ENCODE measurements around the gene CACTIN.
A peak's percentile ranks its signal among the peaks of the same experiment; 100 is the strongest.

Gene CACTIN

GRCh38 chr19:3577723-3578344 lies 48.8 kb downstream of the CACTIN start:
- Histone ChIP-seq H3K9me3 (ENCODE audit: control extremely low read depth in 1 of 5, control insufficient read depth in 4 of 5, insufficient read depth in 2 of 5, low read depth in 1 of 5, low read length in 4 of 5) (no peaks in the 10 kb centered on the region), H3K4me1 (ENCODE audit: control extremely low read depth in 1 of 4, control insufficient read depth in 4 of 4, insufficient read depth in 4 of 4, low read length in 3 of 4) (peaks cover 0 to 24% (median 12%) of the 10 kb centered on the region in 4 experiments), H3K36me3 (ENCODE audit: control insufficient read depth in 4 of 4, insufficient read depth in 4 of 4, low read length in 3 of 4) (peaks cover 0 to 30% (median 9%) of the 10 kb centered on the region in 4 experiments), H3K4me3 (ENCODE audit: control insufficient read depth in 1 of 7, extremely low read depth in 1 of 7, insufficient read depth in 4 of 7, low read depth in 2 of 7, low read length in 6 of 7) (no peak overlapping the region), H3K27me3 (replicated peaks in 2 of 5; ENCODE audit: control insufficient read depth in 4 of 5, insufficient read depth in 5 of 5, low read length in 4 of 5) (no peaks in the 10 kb centered on the region), H3K27ac (ENCODE audit: insufficient read depth in 1 of 2, low read depth in 1 of 2, low read length in 2 of 2, poor library complexity in 1 of 2, severe bottlenecking in 2 of 2) (no peak overlapping the region)
- POLR2A ChIA-PET = no interaction called here
- WGBS (ENCODE audit: insufficient coverage) = 98% methylated on average over 57 of the region's 60 CpGs
- CTCF ChIA-PET = interaction anchor here (0.9 to 2.0 kb wide), 2 partner anchors 8 to 11 kb away, joined by 4 to 5 read pairs; partner anchors contain the start of gene GIPC3
- DNase-seq = no peak

- ChIA-PET CTCF (interaction anchor here (0.6 to 2.0 kb wide), 3 partner anchors 9 to 57 kb away, joined by 3 to 5 read pairs (median 3); partner anchors contain the start of gene GIPC3), POLR2A (no interaction called here)
- no peaks in the 10 kb centered on the region for H3K9me3 ChIP-seq (ENCODE audit: control extremely low read depth in 1 of 5, control insufficient read depth in 4 of 5, insufficient read depth in 2 of 5, low read depth in 1 of 5, low read length in 4 of 5)
- no peak overlapping the region for H3K27ac ChIP-seq (ENCODE audit: insufficient read depth in 1 of 2, low read depth in 1 of 2, low read length in 2 of 2, poor library complexity in 1 of 2, severe bottlenecking in 2 of 2)
- peak in 2 of 3 donors; percentile 59 to 65 for DNase-seq
- 62% methylated on average over 40 of the region's 78 CpGs for WGBS (ENCODE audit: insufficient coverage)
- H3K36me3 ChIP-seq (ENCODE audit: control insufficient read depth in 4 of 4, insufficient read depth in 4 of 4, low read length in 3 of 4) = peaks cover 0 to 30% (median 9%) of the 10 kb centered on the region in 4 experiments
- peak overlapping the region in 5 of 7 experiments; percentile 19 to 66 (median 48) for H3K4me3 ChIP-seq (ENCODE audit: control insufficient read depth in 1 of 7, extremely low read depth in 1 of 7, insufficient read depth in 4 of 7, low read depth in 2 of 7, low read length in 6 of 7)
- no peaks in the 10 kb centered on the region for H3K27me3 ChIP-seq (replicated peaks in 2 of 5; ENCODE audit: control insufficient read depth in 4 of 5, insufficient read depth in 5 of 5, low read length in 4 of 5)
- peaks cover 0 to 29% (median 17%) of the 10 kb centered on the region in 4 experiments for H3K4me1 ChIP-seq (ENCODE audit: control extremely low read depth in 1 of 4, control insufficient read depth in 4 of 4, insufficient read depth in 4 of 4, low read length in 3 of 4)
Observed at GRCh38 chr19:3576696-3577443, 49.7 kb downstream of the CACTIN start.

- peak overlapping the region in 4 of 7 experiments; percentile 26 to 66 (median 50) for H3K4me3 ChIP-seq (ENCODE audit: control insufficient read depth in 1 of 7, extremely low read depth in 1 of 7, insufficient read depth in 4 of 7, low read depth in 2 of 7, low read length in 6 of 7)
- DNase-seq = no peak
- ChIA-PET CTCF (interaction anchor here (1.0 to 2.0 kb wide), 2 partner anchors 9 to 58 kb away, joined by 3 to 5 read pairs; partner anchors contain the start of gene GIPC3), POLR2A (no interaction called here)
- H3K36me3 ChIP-seq (ENCODE audit: control insufficient read depth in 4 of 4, insufficient read depth in 4 of 4, low read length in 3 of 4) = peaks cover 0 to 30% (median 9%) of the 10 kb centered on the region in 4 experiments
- peaks cover 0 to 32% (median 17%) of the 10 kb centered on the region in 4 experiments for H3K4me1 ChIP-seq (ENCODE audit: control extremely low read depth in 1 of 4, control insufficient read depth in 4 of 4, insufficient read depth in 4 of 4, low read length in 3 of 4)
- H3K9me3 ChIP-seq (ENCODE audit: control extremely low read depth in 1 of 5, control insufficient read depth in 4 of 5, insufficient read depth in 2 of 5, low read depth in 1 of 5, low read length in 4 of 5) = no peaks in the 10 kb centered on the region
- no peak overlapping the region for H3K27ac ChIP-seq (ENCODE audit: insufficient read depth in 1 of 2, low read depth in 1 of 2, low read length in 2 of 2, poor library complexity in 1 of 2, severe bottlenecking in 2 of 2)
- 93% methylated on average over 23 of the region's 29 CpGs for WGBS (ENCODE audit: insufficient coverage)
- H3K27me3 ChIP-seq (replicated peaks in 2 of 5; ENCODE audit: control insufficient read depth in 4 of 5, insufficient read depth in 5 of 5, low read length in 4 of 5) = no peaks in the 10 kb centered on the region
Observed at GRCh38 chr19:3575949-3576673, 50.5 kb downstream of the CACTIN start.

GRCh38 chr19:3575260-3575741 lies 51.3 kb downstream of the CACTIN start:
- ChIA-PET POLR2A (no interaction called here), CTCF (interaction anchor here (0.9 to 1.1 kb wide), 2 partner anchors 18 to 29 kb away, joined by 3 to 6 read pairs; partner anchors contain the start of gene MFSD12)
- WGBS (ENCODE audit: insufficient coverage) = 94% methylated on average over 9 of the region's 19 CpGs
- DNase-seq = no peak
- Histone ChIP-seq H3K27me3 (replicated peaks in 2 of 5; ENCODE audit: control insufficient read depth in 4 of 5, insufficient read depth in 5 of 5, low read length in 4 of 5) (no peaks in the 10 kb centered on the region), H3K36me3 (ENCODE audit: control insufficient read depth in 4 of 4, insufficient read depth in 4 of 4, low read length in 3 of 4) (peaks cover 0 to 30% (median 9%) of the 10 kb centered on the region in 4 experiments), H3K4me1 (ENCODE audit: control extremely low read depth in 1 of 4, control insufficient read depth in 4 of 4, insufficient read depth in 4 of 4, low read length in 3 of 4) (peaks cover 0 to 32% (median 17%) of the 10 kb centered on the region in 4 experiments), H3K4me3 (ENCODE audit: control insufficient read depth in 1 of 7, extremely low read depth in 1 of 7, insufficient read depth in 4 of 7, low read depth in 2 of 7, low read length in 6 of 7) (no peak overlapping the region), H3K9me3 (ENCODE audit: control extremely low read depth in 1 of 5, control insufficient read depth in 4 of 5, insufficient read depth in 2 of 5, low read depth in 1 of 5, low read length in 4 of 5) (no peaks in the 10 kb centered on the region), H3K27ac (ENCODE audit: insufficient read depth in 1 of 2, low read depth in 1 of 2, low read length in 2 of 2, poor library complexity in 1 of 2, severe bottlenecking in 2 of 2) (no peak overlapping the region)

GRCh38 chr19:3573858-3574637 lies 52.5 kb downstream of the CACTIN start:
- 70% methylated on average over 39 of the region's 55 CpGs for WGBS (ENCODE audit: insufficient coverage)
- Histone ChIP-seq H3K36me3 (ENCODE audit: control insufficient read depth in 4 of 4, insufficient read depth in 4 of 4, low read length in 3 of 4) (peaks cover 0 to 30% (median 9%) of the 10 kb centered on the region in 4 experiments), H3K27me3 (replicated peaks in 2 of 5; ENCODE audit: control insufficient read depth in 4 of 5, insufficient read depth in 5 of 5, low read length in 4 of 5) (no peaks in the 10 kb centered on the region), H3K4me1 (ENCODE audit: control extremely low read depth in 1 of 4, control insufficient read depth in 4 of 4, insufficient read depth in 4 of 4, low read length in 3 of 4) (peaks cover 0 to 27% (median 17%) of the 10 kb centered on the region in 4 experiments), H3K4me3 (ENCODE audit: control insufficient read depth in 1 of 7, extremely low read depth in 1 of 7, insufficient read depth in 4 of 7, low read depth in 2 of 7, low read length in 6 of 7) (peak overlapping the region in 6 of 7 experiments; percentile 75 to 92 (median 84)), H3K27ac (ENCODE audit: insufficient read depth in 1 of 2, low read depth in 1 of 2, low read length in 2 of 2, poor library complexity in 1 of 2, severe bottlenecking in 2 of 2) (peak overlapping the region in 1 of 2 experiments; percentile 76), H3K9me3 (ENCODE audit: control extremely low read depth in 1 of 5, control insufficient read depth in 4 of 5, insufficient read depth in 2 of 5, low read depth in 1 of 5, low read length in 4 of 5) (no peaks in the 10 kb centered on the region)
- peak; percentile 94 to 96 (median 96) for DNase-seq
- ChIA-PET POLR2A (interaction anchor here (0.5 kb wide), 1 partner anchor 20 kb away, joined by 5 read pairs; no protein-coding TSS in a partner anchor), CTCF (interaction anchor here (0.6 to 1.6 kb wide), 4 partner anchors 11 to 158 kb away, joined by 3 to 4 read pairs (median 4); partner anchors contain the start of gene GIPC3)
